ENCODE measurements around the gene SSC4D.

The SSC4D gene

DNA sequence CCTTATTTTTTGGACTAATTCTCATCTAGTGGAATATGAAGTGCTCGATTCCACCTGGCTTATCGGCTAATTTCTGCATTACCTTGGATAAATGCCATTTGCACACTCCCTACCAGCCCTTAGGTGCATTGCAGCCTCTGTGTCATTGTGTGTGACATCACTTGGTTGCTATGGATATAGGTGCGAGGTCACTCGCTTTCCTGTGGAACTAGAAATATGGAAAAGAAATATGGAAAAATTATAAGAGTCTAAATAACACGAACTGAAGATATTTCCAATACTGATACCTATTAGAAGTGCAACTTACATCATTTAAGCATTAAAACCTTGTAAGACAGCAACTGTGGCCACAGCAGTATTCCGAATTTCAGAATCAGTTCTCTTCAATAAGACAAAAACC, 52.7 kb downstream of the SSC4D start:
- Histone ChIP-seq H3K27ac (ENCODE audit: poor library complexity, severe bottlenecking) (peak overlapping the region; percentile 84), H3K27me3 (ENCODE audit: insufficient read depth, poor library complexity, severe bottlenecking) (no peaks in the 10 kb centered on the region), H3K9me3 (ENCODE audit: severe bottlenecking) (no peaks in the 10 kb centered on the region), H3K4me3 (ENCODE audit: severe bottlenecking) (peak overlapping the region; percentile 76), H3K36me3 (ENCODE audit: low read depth) (peaks cover 61% of the 10 kb centered on the region), H3K4me1 (ENCODE audit: insufficient read depth, poor library complexity, severe bottlenecking) (peaks cover 36% of the 10 kb centered on the region)
- ATAC-seq (ENCODE audit: low read depth) = no peak
- TF ChIP-seq, protein P1, sequence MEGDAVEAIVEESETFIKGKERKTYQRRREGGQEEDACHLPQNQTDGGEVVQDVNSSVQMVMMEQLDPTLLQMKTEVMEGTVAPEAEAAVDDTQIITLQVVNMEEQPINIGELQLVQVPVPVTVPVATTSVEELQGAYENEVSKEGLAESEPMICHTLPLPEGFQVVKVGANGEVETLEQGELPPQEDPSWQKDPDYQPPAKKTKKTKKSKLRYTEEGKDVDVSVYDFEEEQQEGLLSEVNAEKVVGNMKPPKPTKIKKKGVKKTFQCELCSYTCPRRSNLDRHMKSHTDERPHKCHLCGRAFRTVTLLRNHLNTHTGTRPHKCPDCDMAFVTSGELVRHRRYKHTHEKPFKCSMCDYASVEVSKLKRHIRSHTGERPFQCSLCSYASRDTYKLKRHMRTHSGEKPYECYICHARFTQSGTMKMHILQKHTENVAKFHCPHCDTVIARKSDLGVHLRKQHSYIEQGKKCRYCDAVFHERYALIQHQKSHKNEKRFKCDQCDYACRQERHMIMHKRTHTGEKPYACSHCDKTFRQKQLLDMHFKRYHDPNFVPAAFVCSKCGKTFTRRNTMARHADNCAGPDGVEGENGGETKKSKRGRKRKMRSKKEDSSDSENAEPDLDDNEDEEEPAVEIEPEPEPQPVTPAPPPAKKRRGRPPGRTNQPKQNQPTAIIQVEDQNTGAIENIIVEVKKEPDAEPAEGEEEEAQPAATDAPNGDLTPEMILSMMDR (IDR thresholded peaks at IDR 0.05; ENCODE audit: poor library complexity, severe bottlenecking) = no peak
- DNase-seq (ENCODE audit: low spot score) = no peak

DNA sequence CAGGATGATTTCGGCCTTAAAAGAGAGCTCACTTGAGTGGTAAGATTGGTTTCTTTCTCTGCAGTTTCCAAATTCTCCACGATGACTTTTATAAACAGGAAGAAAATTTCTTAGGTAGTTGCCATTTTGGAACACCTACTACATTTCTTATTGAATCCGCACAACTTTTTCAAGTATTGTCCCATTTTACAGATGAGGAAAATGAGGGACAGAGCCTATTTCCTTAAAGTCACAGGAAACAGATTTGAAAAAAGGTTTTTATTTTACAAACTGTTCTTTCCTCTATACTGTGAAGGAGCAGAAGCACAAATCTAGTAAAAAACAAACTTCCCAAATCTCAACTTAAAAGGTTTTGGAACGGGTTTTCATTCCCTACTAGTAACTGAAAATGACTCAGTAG, 53.4 kb downstream of the SSC4D start:
- Histone ChIP-seq H3K4me3 (ENCODE audit: severe bottlenecking) (no peak overlapping the region), H3K27ac (ENCODE audit: poor library complexity, severe bottlenecking) (no peak overlapping the region), H3K9me3 (ENCODE audit: severe bottlenecking) (no peaks in the 10 kb centered on the region), H3K4me1 (ENCODE audit: insufficient read depth, poor library complexity, severe bottlenecking) (peaks cover 36% of the 10 kb centered on the region), H3K27me3 (ENCODE audit: insufficient read depth, poor library complexity, severe bottlenecking) (no peaks in the 10 kb centered on the region), H3K36me3 (ENCODE audit: low read depth) (peaks cover 67% of the 10 kb centered on the region)
- TF ChIP-seq, protein P1 (IDR thresholded peaks at IDR 0.05; ENCODE audit: poor library complexity, severe bottlenecking) = no peak
- ATAC-seq (ENCODE audit: low read depth) (no peak), DNase-seq (ENCODE audit: low spot score) (no peak)

DNA sequence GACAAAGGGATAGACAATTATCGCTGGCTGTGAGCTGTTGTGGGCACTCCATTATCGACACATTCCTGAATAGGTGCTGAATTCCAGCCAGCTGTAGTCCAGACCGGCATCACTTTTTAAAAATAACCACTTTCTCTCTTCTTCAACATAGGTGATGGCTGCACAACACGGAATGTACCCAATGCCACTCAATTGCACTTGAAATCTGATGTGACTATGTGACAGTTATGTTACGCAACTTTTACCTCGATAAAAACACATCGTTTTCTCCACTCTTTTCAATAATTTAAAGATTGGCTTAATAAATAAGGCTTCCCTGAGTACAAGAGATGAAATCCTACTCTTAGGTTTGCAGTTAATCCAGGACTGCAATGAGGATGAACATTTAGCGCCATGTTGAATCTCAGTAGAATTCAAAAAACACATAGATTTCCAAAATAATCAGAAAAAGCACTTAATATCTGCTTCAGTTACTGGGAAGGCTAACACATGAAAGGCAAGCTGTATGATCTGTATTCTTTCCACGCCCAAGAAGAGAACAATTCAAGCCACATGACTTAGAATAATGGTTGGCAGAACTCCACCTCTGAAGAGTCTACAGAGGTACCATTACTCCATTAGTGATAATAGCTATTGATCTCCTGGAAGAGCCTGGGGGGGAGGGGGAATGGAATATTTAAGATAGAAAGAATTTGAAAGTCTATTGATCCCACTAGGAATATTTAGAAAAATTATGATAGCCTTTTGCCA, 54.3 kb downstream of the SSC4D start:
- Histone ChIP-seq H3K4me1 (ENCODE audit: insufficient read depth, poor library complexity, severe bottlenecking) (peaks cover 34% of the 10 kb centered on the region), H3K27ac (ENCODE audit: poor library complexity, severe bottlenecking) (no peak overlapping the region), H3K4me3 (ENCODE audit: severe bottlenecking) (no peak overlapping the region), H3K9me3 (ENCODE audit: severe bottlenecking) (no peaks in the 10 kb centered on the region), H3K36me3 (ENCODE audit: low read depth) (peaks cover 76% of the 10 kb centered on the region), H3K27me3 (ENCODE audit: insufficient read depth, poor library complexity, severe bottlenecking) (no peaks in the 10 kb centered on the region)
- ATAC-seq (ENCODE audit: low read depth) (no peak), DNase-seq (ENCODE audit: low spot score) (no peak)
- TF ChIP-seq, protein P1 (IDR thresholded peaks at IDR 0.05; ENCODE audit: poor library complexity, severe bottlenecking) = no peak

DNA sequence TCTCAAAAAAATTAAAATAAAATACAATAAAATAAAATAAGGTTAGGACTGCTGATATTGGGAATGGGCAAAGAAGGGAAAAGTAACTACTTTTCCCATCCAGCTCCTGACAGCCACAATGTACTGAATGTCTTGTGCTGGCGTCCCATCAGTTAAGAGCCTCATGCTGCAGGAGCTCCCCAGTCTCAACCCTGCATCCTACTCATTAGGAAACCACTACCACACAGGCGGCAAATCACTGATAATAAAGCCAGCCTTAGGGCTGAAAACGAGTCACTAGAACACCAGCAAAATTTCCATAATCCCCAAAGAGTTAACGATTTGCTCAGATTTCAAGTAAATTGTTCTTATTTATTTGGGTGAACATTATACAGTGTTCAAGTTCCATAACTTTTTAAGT, 55.0 kb downstream of the SSC4D start:
- DNase-seq (ENCODE audit: low spot score) (no peak), ATAC-seq (ENCODE audit: low read depth) (no peak)
- Histone ChIP-seq H3K36me3 (ENCODE audit: low read depth) (peaks cover 83% of the 10 kb centered on the region), H3K9me3 (ENCODE audit: severe bottlenecking) (no peaks in the 10 kb centered on the region), H3K27ac (ENCODE audit: poor library complexity, severe bottlenecking) (no peak overlapping the region), H3K4me1 (ENCODE audit: insufficient read depth, poor library complexity, severe bottlenecking) (peaks cover 27% of the 10 kb centered on the region), H3K27me3 (ENCODE audit: insufficient read depth, poor library complexity, severe bottlenecking) (no peaks in the 10 kb centered on the region), H3K4me3 (ENCODE audit: severe bottlenecking) (no peak overlapping the region)
- TF ChIP-seq, protein P1 (IDR thresholded peaks at IDR 0.05; ENCODE audit: poor library complexity, severe bottlenecking) = no peak

DNA sequence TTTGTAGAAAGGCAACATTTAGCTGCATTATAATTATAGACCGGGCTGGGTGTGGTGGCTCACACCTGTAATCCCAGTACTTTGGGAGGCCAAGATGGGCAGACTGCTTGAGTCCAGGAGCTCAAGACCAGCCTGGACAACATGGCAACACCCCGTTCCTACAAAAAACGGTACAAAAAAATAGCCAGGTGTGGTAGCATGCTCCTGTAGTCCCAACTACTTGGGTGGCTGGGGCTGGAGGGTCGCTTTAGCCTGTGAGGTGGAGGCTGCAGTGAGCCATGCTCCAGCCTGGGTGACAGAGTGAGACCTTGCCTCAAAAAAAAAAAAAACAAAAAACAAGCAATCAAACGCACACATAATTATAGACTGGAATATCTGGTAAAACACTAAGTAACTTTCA, 55.8 kb downstream of the SSC4D start:
- no peak for ATAC-seq (ENCODE audit: low read depth)
- peaks cover 91% of the 10 kb centered on the region for H3K36me3 ChIP-seq (ENCODE audit: low read depth)

More for the DNA sequence above, 55.8 kb downstream of the SSC4D start:
- TF ChIP-seq, protein P1 (IDR thresholded peaks at IDR 0.05; ENCODE audit: poor library complexity, severe bottlenecking) = no peak
- H3K4me3 ChIP-seq (ENCODE audit: severe bottlenecking) = no peak overlapping the region
- no peaks in the 10 kb centered on the region for H3K9me3 ChIP-seq (ENCODE audit: severe bottlenecking)
- H3K27me3 ChIP-seq (ENCODE audit: insufficient read depth, poor library complexity, severe bottlenecking) = no peaks in the 10 kb centered on the region
- H3K4me1 ChIP-seq (ENCODE audit: insufficient read depth, poor library complexity, severe bottlenecking) = peaks cover 26% of the 10 kb centered on the region
- H3K27ac ChIP-seq (ENCODE audit: poor library complexity, severe bottlenecking) = no peak overlapping the region
- DNase-seq (ENCODE audit: low spot score) = no peak
